Measurements from ENCODE around the gene HS6ST1. TPM values are rescaled to one million over a fixed set of nuclear protein-coding genes. Genes with fewer than 3 reads are reported as not detected.

HS6ST1 gene, protein sequence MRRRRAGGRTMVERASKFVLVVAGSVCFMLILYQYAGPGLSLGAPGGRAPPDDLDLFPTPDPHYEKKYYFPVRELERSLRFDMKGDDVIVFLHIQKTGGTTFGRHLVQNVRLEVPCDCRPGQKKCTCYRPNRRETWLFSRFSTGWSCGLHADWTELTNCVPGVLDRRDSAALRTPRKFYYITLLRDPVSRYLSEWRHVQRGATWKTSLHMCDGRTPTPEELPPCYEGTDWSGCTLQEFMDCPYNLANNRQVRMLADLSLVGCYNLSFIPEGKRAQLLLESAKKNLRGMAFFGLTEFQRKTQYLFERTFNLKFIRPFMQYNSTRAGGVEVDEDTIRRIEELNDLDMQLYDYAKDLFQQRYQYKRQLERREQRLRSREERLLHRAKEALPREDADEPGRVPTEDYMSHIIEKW
- total RNA-seq: 10 to 100 TPM; 21.8 to 32.4 TPM

DNA sequence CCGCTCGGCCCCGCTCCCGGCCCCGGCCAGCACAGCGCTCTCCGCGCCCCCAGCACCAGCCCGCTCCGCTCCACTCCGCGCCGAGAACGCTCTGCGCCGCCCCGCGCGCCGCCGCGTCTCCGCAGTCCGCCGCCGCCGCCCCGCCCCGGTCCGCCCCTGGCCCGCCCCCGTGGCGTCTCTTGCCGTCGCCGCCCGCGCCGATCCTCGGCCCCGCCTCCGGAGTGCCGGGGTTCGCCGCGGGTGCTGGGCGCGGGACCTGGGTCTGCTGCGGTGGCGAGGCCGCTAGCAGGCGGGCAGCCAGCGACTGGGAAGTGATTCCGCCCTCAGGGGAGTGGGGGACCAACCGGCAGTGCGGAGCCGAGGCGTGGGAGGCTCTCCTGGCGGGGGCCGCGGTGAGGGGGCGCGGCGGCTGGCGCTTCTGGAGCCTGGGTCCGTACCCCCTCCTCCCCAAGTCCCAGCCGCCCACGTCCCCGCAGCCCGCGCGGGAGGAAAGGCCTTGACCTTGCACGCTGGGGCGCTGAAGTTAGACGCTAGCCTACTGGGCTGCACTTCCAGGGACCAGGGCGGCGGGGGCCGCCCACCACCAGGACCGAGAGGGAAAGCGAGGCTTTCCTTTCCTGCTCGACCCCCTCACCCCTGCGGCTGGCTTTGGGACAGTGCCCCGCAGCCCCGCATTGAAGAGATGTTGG is at the start of gene HS6ST1:
Gene HS6ST1 (minus strand): TSS at position 93 of the 689 bp plus-strand sequence. CDS start 305 bp downstream, outside the sequence.
- peak; percentile 61 for ATAC-seq (ENCODE audit: insufficient number of reproducible peaks, low FRiP score, low read depth)
- Histone ChIP-seq H3K4me1 (ENCODE audit: control insufficient read depth in 1 of 2, low read depth in 2 of 2) (peaks cover 8 to 51% of the 10 kb centered on the region in 2 donors), H3K4me3 (peak within 1 kb of the TSS; percentile 82), H3K9me3 (no peaks in the 10 kb centered on the region), H3K36me3 (no peaks in the 10 kb centered on the region), H3K27ac (no peak within 1 kb of the TSS), H3K27me3 (replicated peaks; ENCODE audit: insufficient read depth) (no peaks in the 10 kb centered on the region)
- DNase-seq (ENCODE audit: low spot score): no peak
- TF ChIP-seq, protein P1, sequence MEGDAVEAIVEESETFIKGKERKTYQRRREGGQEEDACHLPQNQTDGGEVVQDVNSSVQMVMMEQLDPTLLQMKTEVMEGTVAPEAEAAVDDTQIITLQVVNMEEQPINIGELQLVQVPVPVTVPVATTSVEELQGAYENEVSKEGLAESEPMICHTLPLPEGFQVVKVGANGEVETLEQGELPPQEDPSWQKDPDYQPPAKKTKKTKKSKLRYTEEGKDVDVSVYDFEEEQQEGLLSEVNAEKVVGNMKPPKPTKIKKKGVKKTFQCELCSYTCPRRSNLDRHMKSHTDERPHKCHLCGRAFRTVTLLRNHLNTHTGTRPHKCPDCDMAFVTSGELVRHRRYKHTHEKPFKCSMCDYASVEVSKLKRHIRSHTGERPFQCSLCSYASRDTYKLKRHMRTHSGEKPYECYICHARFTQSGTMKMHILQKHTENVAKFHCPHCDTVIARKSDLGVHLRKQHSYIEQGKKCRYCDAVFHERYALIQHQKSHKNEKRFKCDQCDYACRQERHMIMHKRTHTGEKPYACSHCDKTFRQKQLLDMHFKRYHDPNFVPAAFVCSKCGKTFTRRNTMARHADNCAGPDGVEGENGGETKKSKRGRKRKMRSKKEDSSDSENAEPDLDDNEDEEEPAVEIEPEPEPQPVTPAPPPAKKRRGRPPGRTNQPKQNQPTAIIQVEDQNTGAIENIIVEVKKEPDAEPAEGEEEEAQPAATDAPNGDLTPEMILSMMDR (IDR thresholded peaks at IDR 0.05): no peak

DNA sequence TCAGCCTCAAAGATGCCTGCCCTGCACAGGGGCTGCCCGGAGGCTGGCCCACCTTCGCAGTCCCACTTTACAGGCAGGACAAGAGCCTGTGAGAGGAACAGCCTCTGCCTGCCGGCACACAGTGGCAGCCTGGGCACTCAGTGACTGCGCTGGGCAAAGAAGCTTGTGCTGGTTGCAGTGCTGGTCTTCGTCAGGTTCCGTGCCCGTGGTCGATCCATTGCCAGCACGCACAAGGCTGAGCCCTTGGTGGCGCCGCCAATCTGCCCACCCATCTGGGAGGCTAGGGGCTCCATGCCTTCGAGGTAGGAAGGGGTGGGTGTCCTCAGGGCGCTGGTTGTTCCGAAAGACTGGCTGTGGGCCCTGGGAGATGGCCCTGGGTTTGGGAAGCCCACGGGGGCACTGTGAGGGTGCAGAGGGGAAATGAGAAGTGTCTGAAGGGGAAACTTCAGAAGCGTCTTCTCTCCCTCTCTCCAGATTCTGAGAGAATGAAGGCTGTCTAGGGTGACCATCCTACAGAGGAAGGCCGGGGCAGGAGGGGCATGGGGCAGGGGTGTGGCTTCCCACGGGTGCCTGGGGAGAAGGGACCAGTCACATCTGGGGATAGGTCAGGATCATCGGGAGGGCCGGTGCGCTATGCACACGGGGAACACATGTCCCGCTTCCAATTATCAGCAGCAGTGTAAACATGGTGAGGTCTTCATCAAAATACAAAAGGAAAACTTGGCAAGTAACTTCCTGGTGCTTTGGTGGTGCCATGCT is 49.1 kb upstream of the HS6ST1 start:
- no peak overlapping the region for H3K4me3 ChIP-seq
- no peak for ATAC-seq (ENCODE audit: insufficient number of reproducible peaks, low FRiP score, low read depth)
- no peaks in the 10 kb centered on the region for H3K36me3 ChIP-seq
- no peak overlapping the region for H3K27ac ChIP-seq
- DNase-seq (ENCODE audit: low spot score): no peak
- peaks cover 5 to 16% of the 10 kb centered on the region in 2 donors for H3K4me1 ChIP-seq (ENCODE audit: control insufficient read depth in 1 of 2, low read depth in 2 of 2)
- no peaks in the 10 kb centered on the region for H3K9me3 ChIP-seq
- TF ChIP-seq, protein P1 (IDR thresholded peaks at IDR 0.05): no peak
- H3K27me3 ChIP-seq (replicated peaks; ENCODE audit: insufficient read depth): no peaks in the 10 kb centered on the region

DNA sequence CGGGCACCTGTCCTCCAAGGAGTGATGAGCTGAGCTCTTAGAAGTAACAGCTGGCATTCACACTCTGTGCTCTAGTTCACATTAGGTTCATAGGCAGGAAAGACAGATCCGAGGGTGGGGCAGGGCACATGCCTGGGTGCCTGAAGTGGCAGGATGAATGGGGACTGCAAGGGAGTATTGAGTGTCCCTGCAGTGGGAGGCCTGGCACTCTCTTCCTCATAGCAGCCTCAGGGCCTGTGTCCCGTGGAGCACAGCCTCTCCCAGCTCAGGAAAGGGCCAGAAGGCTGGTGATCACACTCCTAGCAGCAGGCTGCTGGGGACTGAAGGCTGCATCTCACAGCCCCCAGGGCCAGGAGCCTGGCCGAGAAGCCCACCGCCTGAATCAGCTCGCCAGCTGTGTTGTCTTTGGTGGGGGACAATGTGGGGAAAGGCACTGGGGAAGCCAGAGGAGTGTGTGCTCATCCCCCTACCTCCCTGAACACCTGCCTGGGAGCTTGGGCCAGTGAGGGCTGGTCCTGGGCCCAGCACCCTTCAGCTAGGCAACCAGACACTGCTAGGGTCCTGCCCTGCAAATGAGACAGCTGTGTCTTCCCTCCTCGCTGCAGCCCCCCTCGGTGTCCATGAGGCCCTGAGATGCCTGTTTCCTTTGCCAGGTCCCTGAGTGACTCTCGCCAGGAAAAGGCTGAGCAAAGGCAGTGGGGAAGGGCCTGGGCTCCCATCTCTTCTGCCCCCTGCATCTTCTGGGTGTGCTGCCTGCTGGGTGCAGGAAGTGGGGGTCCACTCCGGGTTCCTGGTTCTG is 48.2 kb upstream of the HS6ST1 start:
- ATAC-seq (ENCODE audit: insufficient number of reproducible peaks, low FRiP score, low read depth) (no peak), DNase-seq (ENCODE audit: low spot score) (no peak)
- TF ChIP-seq, protein P1 (IDR thresholded peaks at IDR 0.05): no peak
- no peaks in the 10 kb centered on the region for H3K36me3 ChIP-seq
- no peak overlapping the region for H3K4me3 ChIP-seq
- H3K27ac ChIP-seq: no peak overlapping the region
- no peaks in the 10 kb centered on the region for H3K27me3 ChIP-seq (replicated peaks; ENCODE audit: insufficient read depth)
- peaks cover 9 to 25% of the 10 kb centered on the region in 2 donors for H3K4me1 ChIP-seq (ENCODE audit: control insufficient read depth in 1 of 2, low read depth in 2 of 2)
- no peaks in the 10 kb centered on the region for H3K9me3 ChIP-seq

DNA sequence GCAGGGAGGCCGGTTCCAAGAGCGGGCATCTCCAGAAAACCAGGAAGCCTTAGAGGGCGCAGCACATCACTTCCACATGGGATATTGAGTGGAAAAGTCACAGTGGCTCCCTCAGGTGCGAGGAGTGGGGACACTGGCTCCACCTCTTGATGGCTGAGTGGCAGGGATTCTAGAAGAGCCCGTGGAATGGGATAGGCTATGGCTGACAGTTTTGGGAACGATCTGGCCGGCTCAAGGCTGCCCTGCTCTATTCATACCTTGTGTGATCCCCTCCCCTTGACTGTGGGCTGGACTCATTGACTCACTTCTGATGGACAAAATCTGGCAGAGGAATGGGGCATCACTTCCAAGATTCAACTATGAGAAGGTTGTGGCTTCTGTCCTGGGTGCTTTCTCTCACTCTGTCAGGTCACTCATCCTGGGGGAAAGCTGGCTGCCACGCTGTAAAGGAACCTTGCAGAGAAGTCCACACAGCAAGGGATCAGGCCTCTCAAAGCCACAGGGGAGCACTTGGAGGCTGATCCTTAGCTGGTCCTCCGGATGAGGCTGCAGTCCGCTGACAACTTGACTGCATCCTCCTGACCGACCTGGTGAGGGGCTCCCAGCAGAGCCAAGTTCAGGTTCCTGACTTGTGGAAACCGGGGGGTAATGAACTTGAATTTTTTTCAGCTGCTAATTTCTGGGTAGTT is 46.7 kb upstream of the HS6ST1 start:
- Histone ChIP-seq H3K4me3 (no peak overlapping the region), H3K27me3 (replicated peaks; ENCODE audit: insufficient read depth) (no peaks in the 10 kb centered on the region), H3K36me3 (no peaks in the 10 kb centered on the region), H3K9me3 (no peaks in the 10 kb centered on the region), H3K4me1 (ENCODE audit: control insufficient read depth in 1 of 2, low read depth in 2 of 2) (peaks cover 9 to 27% of the 10 kb centered on the region in 2 donors), H3K27ac (no peak overlapping the region)
- TF ChIP-seq, protein P1 (IDR thresholded peaks at IDR 0.05): no peak
- ATAC-seq (ENCODE audit: insufficient number of reproducible peaks, low FRiP score, low read depth) (no peak), DNase-seq (ENCODE audit: low spot score) (no peak)
